Nephron progenitor cell (in vitro differentiated cells): ENCODE measurements around the gene RPH3AL.

Experiments used
- DNase-seq: peaks from one replicate; pipeline ENCODE4 v3.0.0; 2021
- H3K27ac Mint-ChIP-seq: 2 replicates; pipeline ENCODE4 v1.8.0; 2021; ENCODE audit warnings: mild to moderate bottlenecking, moderate library complexity, mixed read lengths
- H3K27me3 Mint-ChIP-seq: 2 replicates; pipeline ENCODE4 v1.8.0; 2021; ENCODE audit warnings: mild to moderate bottlenecking, low read depth, mixed read lengths; ENCODE audit not compliant: poor library complexity
- H3K36me3 Mint-ChIP-seq: 2 replicates; pipeline ENCODE4 v1.8.0; 2021; ENCODE audit warnings: low read depth, mixed read lengths
- H3K4me1 Mint-ChIP-seq: 2 replicates; pipeline ENCODE4 v1.8.0; 2021; ENCODE audit warnings: mixed read lengths
- H3K4me3 Mint-ChIP-seq: 2 replicates; pipeline ENCODE4 v1.8.0; 2021; ENCODE audit warnings: mild to moderate bottlenecking, moderate library complexity, mixed read lengths
- H3K9me3 Mint-ChIP-seq: 2 replicates; pipeline ENCODE4 v1.8.0; 2021; ENCODE audit warnings: mild to moderate bottlenecking, moderate library complexity, mixed read lengths
- CTCF ChIP-seq: fragments of 200-600 bp; sonication (generic); IDR thresholded peaks from 2 replicates; pipeline ENCODE4 v1.5.0; 2021; ENCODE audit warnings: antibody characterized with exemption

Gene RPH3AL

DNA sequence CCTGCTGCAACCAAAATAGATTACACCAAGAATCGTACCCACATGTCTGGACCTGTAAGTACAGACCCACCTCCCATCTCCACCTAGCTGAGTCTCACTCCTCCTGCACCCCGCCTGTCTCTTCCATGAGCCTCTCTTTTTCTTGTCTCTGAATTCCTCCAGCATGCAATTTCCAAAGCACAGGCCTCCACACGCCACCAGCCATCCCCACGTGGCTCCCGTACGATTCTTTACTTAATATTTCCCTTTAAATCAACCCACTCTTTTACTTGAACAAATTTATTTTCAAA is 1.2 kb downstream of the RPH3AL start:
- peaks cover 77% of the 10 kb centered on the region for H3K4me1 Mint-ChIP-seq
- H3K9me3 Mint-ChIP-seq: peaks cover 2% of the 10 kb centered on the region
- TF ChIP-seq CTCF: no peak
- peaks cover 2% of the 10 kb centered on the region for H3K36me3 Mint-ChIP-seq
- peaks cover 6% of the 10 kb centered on the region for H3K27me3 Mint-ChIP-seq
- H3K27ac Mint-ChIP-seq: peak overlapping the region; percentile 98
- DNase-seq: no peak
- peak overlapping the region; percentile 78 for H3K4me3 Mint-ChIP-seq

DNA sequence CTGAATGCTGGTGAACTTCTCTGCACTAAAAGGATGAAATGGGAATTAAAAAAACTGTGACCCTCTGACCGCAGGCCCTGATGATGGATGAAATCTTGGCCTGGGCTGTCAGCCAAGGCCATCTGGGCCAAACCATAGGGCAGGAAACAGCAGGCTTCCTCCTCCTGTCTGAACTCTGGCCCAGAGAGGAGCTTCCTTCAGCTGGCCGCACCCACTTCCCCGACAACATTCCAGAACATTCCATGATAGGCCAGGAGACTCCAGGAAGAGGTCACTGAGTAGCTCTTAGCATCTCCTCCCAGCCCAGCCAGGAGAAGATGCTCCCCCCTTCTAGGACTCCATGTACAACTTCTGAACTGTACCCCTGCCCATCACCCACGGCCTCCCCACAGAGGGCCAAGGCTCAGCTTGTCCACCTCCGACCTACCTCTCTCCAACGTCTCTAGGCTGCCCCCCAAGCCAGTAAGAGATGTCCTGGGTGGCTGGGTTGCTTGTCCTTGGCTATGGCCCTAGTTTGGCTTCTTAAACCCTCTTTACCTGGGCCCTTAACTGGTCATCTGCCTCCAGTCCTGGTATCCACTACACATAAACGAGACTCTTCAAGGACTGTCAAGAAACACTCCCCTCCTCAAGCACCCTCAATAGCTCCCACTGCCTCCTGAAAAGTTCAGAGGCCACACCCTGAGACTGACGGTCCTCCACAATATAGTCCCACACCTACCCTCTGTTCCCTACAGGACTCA is 1.7 kb downstream of the RPH3AL start:
- Mint-ChIP-seq H3K4me3 (peak overlapping the region; percentile 78), H3K27ac (peak overlapping the region; percentile 98)
- no peak for TF ChIP-seq CTCF

DNA sequence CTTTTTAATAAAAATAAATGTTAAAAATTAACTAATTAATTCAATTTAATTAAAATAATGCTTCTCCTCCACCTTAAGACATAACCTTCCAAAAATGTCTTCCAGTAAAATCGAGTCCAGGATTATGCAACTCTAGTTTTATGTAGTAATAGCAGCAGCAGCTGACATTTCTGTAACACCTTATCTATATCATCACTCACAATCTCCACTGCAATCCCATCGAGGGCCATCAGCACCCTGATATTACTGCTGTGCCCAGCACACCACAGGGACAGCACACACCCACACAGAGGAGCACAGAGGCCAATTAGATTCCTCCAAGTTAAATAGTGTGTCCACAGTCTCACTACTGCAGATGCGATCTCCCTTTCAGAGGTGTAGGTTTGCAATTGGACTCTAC is 2.9 kb downstream of the RPH3AL start:
- DNase-seq: no peak
- TF ChIP-seq CTCF: no peak
- Mint-ChIP-seq H3K27ac (no peak overlapping the region), H3K4me1 (peaks cover 65% of the 10 kb centered on the region), H3K36me3 (no peaks in the 10 kb centered on the region), H3K9me3 (no peaks in the 10 kb centered on the region), H3K27me3 (peaks cover 2% of the 10 kb centered on the region), H3K4me3 (no peak overlapping the region)

More for the DNA sequence above, 1.7 kb downstream of the RPH3AL start:
- H3K4me1 Mint-ChIP-seq: peaks cover 75% of the 10 kb centered on the region
- H3K27me3 Mint-ChIP-seq: peaks cover 6% of the 10 kb centered on the region
- no peaks in the 10 kb centered on the region for H3K36me3 Mint-ChIP-seq
- no peaks in the 10 kb centered on the region for H3K9me3 Mint-ChIP-seq
- DNase-seq: no peak

DNA sequence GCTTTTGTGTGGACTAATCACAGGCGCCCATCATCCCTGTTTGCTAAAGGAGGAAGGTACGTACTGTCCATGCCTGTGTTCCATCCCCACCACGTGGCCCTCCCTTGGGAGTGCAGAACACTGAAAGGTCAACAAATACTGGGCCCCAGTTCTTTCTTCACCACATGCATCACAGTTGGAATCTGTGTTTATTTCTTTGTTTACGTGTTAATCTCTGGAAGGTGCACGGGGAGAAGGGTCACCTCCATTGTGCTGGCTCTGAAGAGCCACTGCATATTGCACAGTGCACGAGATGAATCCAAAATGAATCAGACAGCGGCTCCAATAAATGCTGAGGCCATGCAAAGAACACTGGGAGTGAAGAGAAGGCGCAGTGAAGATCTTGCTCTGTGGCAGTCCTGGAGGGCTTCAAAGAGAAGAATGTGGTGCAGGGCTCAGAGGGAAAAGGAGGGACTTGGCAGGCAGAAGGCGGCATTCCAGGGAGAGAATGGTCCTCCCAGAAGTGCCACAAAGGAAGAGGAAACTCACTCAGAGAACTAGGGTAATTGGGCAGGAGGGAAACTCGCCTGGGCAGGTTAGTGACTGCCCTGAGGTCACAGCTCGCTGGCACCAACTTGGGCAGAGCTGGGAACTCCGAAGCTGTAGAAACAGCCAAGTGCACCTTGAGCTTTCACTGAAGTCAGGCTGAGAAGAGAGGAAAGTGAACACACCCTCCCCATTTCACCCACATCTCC is 3.7 kb downstream of the RPH3AL start:
- TF ChIP-seq CTCF: no peak
- Mint-ChIP-seq H3K27ac (peak overlapping the region; percentile 62), H3K4me3 (no peak overlapping the region), H3K4me1 (peaks cover 57% of the 10 kb centered on the region), H3K36me3 (peaks cover 8% of the 10 kb centered on the region), H3K27me3 (peaks cover 2% of the 10 kb centered on the region), H3K9me3 (peaks cover 5% of the 10 kb centered on the region)
- DNase-seq: no peak

DNA sequence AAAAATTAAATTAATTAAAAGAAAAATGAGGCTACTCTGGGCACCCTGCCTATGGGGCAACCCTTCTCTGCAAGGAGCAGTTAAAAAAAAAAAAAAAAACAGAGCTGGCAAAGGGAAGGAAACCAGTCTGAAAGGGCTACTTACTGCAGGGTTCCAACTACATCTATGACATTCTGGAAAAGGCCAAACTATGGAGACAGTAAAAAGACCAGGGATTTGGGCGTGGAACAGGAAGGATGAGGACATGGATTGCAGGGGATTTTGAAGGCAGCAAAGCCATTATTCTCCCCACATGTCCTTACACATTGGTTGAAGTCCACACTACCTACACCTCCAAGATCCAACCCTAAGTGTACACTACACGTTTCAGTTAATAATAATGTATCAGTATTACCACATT is 4.6 kb downstream of the RPH3AL start:
- Mint-ChIP-seq H3K36me3 (peaks cover 8% of the 10 kb centered on the region), H3K4me1 (peaks cover 48% of the 10 kb centered on the region), H3K27ac (no peak overlapping the region), H3K27me3 (peaks cover 2% of the 10 kb centered on the region), H3K9me3 (peaks cover 5% of the 10 kb centered on the region), H3K4me3 (no peak overlapping the region)
- no peak for DNase-seq
- TF ChIP-seq CTCF: no peak
